NB4 (cell line): ENCODE results near the gene TMA7B.

Source experiments
- POLR2A ChIP-seq: IDR thresholded peaks from 2 replicates; pipeline ENCODE4 v1.6.1; 2011; ENCODE audit warnings: mild to moderate bottlenecking; ENCODE audit not compliant: insufficient read length; ENCODE audit errors: extremely low read depth
- TF ChIP-seq, protein P1 (sequence below): IDR thresholded peaks from one replicate; pipeline ENCODE4 v1.5.1; 2012; ENCODE audit warnings: low read depth, low read length
- TF ChIP-seq, protein P2 (sequence below): IDR thresholded peaks from 2 replicates; pipeline ENCODE4 v1.6.1; 2011; ENCODE audit warnings: low read depth, low read length

DNA sequence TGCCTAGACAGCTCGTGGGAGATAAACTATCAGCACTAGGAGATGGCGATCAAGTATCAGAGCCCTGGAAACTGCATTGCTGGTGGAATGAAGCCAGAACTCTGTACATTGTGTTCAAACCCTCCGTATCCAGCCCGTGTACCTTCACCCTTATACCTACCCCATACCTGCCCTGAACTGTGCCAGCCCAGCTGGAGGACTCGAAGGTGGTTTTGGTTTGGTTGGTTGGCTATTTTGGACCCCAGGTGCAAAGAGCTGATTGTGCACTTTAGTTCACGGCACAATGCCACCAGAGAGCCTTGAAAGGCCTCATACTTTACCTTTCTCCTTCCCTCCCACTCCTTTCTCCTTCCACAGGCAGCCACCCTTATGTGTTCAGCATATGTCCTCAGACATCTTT, 50.5 kb downstream of the TMA7B start:
- TF ChIP-seq POLR2A = no peak
- TF ChIP-seq, protein P1, sequence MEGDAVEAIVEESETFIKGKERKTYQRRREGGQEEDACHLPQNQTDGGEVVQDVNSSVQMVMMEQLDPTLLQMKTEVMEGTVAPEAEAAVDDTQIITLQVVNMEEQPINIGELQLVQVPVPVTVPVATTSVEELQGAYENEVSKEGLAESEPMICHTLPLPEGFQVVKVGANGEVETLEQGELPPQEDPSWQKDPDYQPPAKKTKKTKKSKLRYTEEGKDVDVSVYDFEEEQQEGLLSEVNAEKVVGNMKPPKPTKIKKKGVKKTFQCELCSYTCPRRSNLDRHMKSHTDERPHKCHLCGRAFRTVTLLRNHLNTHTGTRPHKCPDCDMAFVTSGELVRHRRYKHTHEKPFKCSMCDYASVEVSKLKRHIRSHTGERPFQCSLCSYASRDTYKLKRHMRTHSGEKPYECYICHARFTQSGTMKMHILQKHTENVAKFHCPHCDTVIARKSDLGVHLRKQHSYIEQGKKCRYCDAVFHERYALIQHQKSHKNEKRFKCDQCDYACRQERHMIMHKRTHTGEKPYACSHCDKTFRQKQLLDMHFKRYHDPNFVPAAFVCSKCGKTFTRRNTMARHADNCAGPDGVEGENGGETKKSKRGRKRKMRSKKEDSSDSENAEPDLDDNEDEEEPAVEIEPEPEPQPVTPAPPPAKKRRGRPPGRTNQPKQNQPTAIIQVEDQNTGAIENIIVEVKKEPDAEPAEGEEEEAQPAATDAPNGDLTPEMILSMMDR = no peak
- TF ChIP-seq, protein P2, sequence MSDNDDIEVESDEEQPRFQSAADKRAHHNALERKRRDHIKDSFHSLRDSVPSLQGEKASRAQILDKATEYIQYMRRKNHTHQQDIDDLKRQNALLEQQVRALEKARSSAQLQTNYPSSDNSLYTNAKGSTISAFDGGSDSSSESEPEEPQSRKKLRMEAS = no peak
